GM12873 (cell line): ENCODE measurements around the gene QPRT.
A peak's percentile ranks its signal among the peaks of the same experiment; 100 is the strongest.

Experiments
- TF ChIP-seq, protein P1 (sequence below): IDR thresholded peaks from 2 replicates; pipeline ENCODE4 v1.5.1; 2012; ENCODE audit warnings: low read depth, mild to moderate bottlenecking, moderate library complexity, low read length, control low read depth; ENCODE audit not compliant: insufficient read depth; ENCODE audit errors: missing control alignments

QPRT gene

DNA sequence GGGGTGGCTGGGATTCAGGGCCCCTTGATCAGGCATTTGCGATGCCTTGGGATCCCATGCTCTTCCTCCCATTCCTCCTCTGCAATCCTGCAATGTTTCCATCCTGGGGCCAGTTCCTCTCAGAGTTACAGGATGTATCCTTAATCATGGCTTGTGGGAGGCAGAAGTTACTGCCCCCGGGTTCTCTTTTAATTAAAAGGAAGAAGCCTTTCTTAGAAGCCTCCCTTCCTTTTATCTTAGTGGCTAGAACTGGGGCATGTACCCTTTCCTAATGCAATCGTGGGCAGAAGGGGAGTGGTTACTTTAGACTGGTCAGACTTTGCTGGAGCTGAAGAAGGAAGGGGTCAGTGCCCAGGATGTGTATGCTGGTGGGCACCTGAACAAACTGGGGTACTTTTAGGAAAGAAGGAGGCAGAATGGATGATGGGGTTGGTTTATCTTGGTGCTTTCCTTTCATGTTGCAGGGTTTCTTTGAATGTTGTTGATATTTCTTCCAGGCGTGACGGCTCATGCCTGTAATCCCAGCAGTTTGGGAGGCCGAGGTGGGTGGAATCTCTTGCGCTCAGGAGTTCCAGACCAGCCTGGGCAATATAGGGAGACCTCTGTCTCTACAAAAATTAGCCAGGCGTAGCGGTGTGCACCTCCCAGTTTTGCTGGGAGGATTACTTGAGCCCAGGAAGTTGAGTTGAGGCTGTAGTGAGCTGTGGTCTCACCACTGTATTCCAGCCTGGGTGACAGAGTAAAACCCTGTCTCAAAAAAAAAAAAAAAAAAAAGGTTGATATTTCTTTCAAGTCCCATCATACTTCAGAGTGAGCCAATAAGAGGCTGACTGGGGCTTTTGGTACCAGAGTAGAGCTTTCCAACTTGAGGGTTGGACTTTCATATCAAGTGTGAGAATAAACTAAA, 29.1 kb upstream of the QPRT start:
- TF ChIP-seq, protein P1, sequence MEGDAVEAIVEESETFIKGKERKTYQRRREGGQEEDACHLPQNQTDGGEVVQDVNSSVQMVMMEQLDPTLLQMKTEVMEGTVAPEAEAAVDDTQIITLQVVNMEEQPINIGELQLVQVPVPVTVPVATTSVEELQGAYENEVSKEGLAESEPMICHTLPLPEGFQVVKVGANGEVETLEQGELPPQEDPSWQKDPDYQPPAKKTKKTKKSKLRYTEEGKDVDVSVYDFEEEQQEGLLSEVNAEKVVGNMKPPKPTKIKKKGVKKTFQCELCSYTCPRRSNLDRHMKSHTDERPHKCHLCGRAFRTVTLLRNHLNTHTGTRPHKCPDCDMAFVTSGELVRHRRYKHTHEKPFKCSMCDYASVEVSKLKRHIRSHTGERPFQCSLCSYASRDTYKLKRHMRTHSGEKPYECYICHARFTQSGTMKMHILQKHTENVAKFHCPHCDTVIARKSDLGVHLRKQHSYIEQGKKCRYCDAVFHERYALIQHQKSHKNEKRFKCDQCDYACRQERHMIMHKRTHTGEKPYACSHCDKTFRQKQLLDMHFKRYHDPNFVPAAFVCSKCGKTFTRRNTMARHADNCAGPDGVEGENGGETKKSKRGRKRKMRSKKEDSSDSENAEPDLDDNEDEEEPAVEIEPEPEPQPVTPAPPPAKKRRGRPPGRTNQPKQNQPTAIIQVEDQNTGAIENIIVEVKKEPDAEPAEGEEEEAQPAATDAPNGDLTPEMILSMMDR: no peak

DNA sequence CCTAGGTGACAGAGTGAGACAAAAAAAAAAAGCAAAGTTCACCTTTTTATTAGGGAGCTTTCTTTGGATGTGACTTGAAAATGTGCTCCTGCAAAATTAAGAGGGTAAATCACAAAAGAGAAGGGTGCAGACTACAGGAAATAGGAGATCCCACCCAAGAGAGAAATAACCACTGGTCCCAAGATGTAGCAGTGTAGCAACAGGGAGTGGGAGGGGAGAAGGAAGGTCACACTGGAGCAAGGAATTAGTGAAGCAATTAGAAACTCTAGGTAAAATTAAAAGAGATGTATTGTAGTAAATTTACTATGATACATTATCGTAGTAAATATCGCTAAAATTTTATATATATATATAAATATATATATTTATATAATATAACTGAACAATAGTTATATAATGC, 28.2 kb upstream of the QPRT start:
- TF ChIP-seq, protein P1: no peak

DNA sequence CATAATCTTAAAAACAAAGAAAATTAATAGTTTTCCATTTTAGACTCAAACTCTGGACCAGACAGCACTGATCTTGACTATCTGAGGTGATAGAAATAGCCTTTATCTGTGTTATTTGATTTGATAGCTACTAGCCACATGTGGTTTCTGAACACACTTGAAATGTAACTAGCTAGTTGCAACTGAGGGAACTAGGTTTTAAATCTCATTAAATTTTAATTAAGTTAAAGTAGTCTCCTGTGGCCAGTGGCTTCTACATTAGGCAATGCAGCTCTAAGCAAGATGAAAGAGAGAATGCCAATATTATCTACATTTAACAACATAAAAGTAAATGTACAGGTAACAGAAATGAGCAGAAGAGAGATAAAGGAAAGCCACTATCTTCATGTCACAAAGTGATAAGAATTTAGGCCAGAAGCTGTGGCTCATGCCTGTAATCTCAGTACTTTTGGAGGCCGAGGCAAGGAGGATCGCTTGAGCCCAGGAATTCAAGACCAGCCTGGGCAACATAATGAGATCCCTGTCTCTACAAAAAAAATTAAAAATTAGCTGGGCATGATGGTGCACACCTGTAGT, 27.1 kb upstream of the QPRT start:
- TF ChIP-seq, protein P1: no peak

DNA sequence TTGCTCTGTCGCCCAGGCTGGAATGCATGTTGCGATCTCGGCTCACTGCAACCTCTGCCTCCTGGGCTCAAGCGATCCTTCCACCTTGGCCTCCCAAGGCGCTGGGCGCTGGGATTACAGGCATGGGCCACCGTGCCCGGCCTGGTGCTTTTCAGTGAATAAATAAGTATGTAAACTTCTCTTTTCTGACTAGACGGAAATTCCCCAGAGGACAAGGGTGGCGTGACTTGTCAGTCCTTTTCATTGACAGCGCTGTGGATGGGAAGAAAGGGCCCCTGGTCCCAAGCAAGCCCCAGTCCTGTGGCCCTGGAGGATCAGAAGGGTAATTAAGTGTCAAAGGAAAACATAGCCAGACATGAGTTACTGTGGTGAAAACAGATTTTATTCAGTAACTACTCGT, 25.5 kb upstream of the QPRT start:
- TF ChIP-seq, protein P1: no peak

DNA sequence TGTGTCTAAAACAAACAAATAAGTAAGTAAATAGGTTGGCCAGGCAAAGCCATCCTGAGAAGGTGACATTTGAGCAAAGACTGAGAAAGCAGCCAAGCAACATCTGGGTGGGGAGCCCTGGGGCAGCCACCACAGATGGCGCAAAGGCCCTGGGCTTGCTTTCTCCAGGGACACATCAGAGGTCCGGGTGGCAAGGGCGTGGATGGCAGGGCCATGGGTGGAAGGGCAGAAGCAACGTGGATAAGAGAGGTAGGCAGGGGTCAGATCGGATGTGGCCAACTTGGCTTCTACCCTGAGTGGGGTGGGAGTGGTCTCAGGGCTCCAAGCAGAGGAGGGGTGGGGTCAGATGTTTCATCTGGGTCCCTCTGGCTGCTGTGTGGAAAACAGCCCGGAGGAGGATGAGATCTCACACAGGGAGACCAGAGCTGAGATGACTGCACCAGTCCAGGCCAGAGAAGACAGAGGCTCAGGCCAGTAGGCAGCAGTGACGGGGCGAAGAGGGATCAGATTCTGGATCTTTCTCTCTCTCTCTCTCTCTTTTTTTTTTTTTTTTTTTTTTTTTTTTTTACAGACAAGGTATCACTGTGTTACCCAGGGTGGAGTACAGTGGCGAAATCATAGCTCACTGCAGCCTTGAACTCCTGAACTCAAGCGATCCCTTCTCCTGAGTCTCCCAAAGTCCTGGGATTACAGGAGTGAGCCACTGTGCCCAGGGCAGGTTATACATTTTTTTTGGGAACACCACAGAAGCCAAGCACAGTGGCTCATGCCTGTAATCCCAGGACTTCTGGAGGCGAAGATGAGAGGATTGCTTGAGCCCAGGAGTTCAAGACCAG, 22.1 kb upstream of the QPRT start:
- TF ChIP-seq, protein P1: peak; percentile 2

DNA sequence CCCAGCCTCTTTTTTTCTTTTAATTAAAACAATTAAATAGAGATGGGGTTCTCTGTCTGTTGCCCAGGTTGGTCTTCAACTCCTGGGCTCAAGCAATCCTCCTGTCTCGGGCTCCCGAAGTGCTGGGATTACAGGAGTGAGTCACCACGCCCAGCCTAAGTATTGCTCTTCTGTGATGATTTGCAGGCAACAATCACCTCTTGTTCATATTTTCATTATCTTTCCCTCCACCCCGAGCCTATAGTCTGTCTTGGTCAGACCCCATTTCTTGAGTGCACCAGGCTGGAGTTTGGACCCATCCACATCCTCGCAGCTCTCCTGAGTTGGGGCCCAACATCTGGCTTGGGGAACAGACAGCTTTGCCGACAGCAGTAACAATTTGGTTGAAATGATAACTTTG, 20.3 kb upstream of the QPRT start:
- TF ChIP-seq, protein P1: no peak
